Hepatic stellate cell (primary cell): Measurements from ENCODE around the gene RNGTT.

ENCODE experiments used
- DNase-seq: peaks from one replicate; pipeline ENCODE4 v3.0.0; 2011; ENCODE audit warnings: low spot score

Gene RNGTT

DNA sequence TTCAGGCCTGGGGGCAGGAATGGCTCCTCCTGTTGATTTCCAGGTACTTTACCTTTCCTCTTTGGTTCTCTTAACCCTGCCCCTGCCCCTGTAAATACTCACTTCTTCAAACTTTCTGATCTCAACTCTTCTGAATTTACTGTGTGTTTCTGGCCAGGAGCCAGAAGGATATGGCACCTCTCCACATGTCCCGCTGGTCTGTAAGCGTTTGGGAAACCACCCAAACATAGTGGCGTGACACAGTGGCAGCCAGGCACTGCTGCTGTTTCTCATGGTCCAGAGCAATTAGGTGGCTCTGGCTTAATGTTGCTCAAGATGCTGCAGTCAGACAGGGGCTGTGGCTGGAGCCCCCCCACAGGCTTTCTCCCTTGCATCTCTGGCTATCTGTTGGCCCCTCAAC, 374.5 kb downstream of the RNGTT start:
- DNase-seq, result no peak

DNA sequence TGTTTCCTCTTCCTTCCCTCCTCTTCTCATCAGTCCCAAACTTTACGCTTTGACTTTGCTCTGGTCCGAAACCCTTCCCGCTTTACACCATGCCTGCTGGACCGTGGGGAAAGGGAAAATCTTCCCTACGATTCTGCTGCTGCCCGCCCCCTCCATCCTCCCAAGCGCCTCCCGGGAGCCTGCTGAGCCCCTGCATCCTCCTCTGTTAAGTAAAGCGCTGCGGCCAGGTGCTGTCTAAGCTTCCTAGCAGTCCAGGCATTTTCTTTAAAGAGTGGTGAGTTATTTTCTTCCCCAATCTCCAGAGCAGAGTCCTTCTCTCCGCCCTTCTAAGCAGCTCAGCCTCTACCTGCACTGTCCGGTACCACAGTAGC, 376.3 kb downstream of the RNGTT start:
- DNase-seq, result no peak

DNA sequence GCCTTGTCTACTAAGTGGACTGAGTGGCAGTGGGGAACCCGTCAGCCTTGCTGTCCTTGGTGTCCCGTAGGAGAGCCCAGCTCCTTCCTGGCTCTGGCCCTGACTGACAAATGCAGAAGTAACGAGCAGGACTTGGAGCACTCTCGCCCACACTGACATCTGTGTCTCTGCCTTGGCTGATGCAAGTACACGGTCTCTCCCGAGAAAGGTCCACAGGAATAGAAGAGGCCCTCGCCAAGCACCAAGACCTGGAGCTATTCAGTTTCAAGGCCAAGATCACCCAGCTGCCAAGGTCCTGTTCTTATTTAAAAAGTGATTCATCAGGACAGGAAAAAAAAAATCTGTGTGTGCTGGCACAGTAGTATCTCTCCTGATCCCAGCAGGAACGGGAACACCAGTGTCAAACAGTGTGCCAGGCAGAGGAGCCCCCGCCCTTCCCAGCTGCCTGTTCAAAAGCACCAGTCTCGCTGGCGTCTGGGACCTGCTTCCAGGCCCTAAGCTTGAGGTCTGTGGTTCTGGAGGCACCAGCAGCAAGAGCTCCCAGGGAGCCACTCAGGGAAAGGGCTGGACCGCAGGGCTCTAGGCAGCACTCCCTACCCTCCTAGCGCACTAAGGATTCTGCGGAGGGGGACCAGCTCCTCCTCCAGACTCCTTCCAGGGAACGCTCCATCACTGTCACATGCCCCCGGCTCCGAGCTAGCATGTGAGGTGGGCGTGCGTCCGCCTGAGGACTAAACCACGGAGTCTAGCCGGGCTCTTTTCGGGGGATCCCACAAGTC, 376.9 kb downstream of the RNGTT start:
- DNase-seq, result no peak

DNA sequence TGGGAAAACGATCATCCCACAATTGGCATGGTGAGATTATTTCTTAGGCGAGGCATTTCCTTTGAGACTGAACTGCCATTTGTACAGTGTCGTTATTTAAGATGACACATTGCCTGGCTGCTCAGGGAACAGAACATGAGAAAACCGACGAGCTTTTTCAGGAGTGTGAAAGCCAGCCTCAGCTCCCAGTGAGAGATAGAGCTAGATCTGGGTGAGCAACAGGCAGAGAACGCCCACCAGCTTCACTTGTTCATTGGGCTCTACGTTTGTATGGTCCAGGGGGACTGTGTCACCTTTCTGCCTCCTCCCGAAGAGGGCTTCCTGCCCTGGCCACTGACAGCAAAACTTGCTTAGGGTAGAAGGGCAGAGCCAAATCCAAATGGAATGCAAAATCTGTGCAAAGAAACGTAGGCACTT, 378.1 kb downstream of the RNGTT start:
- DNase-seq, result no peak

DNA sequence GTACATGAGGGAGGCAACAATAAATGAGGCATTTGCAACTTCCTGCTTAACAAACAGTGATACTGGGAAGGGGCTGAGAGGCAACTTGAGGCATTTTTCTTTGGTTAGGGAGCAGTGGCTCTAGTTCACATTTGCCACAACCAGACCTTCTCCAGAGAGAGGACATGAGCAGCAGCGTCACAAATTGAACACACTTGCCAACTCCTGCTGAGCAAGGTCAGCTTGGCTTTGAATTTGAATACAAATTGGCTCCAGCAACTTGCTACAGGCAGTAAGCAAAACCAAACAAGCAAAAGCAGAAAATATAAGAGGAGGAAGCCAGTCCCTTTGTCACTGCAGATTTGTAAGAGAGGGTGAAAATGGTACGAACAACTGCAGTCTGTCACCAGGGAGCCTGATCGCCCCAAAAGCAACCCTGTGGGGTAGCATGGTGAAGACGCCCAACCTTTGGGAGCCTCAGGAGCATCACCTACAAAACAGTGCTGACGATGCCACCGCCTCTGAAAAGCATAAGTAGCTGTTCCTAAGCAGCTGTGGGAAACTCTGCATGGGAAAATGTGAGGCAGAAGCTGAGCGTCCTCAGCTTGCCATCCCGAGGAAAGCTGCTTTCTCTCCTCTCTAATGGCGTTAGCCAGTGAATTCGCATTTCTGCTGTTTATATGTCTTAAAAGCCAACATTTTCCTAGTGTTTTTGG, 378.7 kb downstream of the RNGTT start:
- DNase-seq, result no peak

DNA sequence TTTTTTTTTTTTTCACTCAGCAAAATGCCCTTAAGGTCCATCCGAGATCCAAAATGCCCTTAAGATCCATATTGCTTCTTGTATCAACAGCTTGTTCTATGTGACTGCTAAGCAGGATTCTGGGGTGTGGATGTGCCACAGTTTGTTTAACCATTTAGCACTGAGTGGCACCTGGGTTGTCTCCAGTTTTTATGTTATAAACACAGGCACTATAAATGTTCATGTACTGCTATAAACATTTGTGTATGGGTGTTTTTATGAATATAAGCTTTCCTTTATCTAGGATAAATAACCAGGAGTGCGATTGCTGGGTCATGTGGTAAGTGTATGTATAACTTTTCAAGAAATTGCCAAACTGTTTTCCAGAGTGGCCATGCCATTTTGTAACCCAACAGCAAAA, 386.0 kb downstream of the RNGTT start:
- DNase-seq, result no peak

DNA sequence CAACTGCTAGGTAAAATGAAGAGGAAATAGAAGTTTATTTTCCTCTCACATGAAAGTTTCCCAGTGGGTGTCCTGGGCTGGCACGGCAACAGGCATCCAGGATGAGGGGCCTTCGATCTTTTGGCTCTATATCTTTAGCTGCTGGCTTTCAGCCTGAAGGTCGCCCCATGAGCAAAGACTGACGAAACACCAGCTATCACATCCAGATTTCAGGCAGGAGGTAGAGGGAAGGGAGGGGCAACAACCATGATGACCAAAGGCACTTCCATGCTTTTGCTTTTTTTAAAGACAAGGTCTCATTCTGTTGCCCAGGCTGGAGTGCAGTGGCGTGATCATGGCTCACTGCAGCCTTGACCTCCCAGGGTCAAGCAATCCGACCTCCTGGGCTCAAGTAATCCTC, 387.9 kb downstream of the RNGTT start:
- DNase-seq, result no peak

DNA sequence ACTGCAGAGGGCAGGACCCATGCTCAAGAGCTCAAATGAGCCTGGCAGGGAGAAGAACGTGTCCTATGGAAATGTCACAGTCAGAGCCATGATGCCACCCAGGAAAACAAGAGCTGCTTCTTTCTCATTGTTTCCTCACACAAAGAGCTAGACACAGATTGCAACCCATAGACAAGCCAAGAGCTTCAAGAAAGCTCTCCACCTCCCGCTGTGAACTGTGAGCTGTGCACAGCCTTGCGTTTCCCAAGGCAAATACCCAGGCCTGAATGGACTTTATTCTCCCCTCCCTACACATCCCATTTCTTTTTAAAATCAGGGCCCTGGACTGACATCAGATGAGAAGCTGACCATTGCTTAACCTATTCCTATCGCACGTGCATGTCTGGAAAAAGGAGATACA, 388.8 kb downstream of the RNGTT start:
- DNase-seq, result no peak

DNA sequence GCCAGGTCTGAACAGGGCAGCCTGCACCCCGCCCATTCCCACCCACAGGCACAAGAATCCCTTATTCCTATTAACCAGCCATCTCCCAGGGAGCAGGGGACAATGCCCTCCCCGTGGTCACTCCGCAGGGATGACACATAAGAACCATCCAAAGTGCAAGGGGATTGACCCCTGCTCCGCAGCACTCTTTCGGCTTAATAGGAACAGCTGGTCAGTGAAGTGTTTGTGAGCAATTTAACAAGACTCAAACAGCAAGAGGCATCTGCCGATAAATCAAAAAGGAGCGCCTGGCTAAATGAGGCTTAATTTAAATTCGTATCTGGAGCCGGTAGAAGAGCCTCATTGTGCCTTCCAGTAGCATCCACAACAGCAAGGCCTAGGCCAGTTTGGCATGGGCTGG, 389.4 kb downstream of the RNGTT start:
- DNase-seq, result no peak

DNA sequence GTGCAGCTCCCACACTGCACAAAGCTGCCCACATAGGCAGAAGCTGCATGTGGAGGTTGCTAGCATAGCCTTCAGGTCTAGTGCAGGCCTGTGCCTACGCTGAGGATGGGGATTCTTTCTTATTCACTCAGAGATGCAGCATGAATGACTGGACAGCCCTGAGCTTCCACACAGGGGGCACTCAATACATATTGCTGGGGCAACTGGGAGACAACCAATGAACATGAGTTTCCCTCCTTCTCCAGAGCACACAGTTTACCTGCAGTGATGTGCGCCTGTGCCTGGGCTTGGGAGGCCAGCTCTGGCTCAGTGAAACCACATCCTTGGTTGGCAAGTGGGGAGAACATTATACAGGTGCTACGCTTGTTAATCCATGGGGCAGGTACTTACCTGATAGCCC, 389.9 kb downstream of the RNGTT start:
- DNase-seq, result no peak

DNA sequence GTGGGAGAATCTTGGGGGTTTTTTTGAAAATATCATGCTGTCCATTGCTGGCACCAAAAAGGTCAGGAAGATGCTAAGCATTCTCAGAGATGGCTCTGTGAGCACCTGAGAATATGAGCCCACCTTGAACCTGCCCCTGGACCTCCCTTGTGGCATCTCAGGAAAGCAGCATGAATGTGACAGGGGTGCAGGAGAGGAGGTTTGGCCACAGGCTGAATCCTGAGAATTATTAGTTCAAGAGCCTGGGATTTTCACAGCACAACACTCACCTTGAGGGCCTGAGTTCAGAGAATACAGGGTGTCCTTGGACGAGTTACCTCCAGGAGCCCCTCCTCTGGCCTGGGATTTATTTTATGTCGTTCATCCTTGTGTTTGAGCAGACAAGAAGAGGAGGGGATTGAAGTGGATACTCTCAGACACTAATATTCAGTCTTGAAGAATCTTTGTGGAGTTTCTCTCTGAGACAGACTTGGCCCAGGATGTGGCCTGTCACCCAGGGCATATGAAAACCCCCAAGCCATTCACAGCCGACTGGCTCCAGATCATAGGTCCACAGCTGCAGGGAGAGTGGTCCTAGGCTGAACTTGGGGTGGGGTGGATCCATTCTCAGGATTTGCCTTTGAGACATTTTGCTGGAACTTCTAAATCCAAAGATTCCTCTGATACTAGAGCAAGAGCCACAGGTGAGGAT, 390.8 kb downstream of the RNGTT start:
- no peak for DNase-seq

DNA sequence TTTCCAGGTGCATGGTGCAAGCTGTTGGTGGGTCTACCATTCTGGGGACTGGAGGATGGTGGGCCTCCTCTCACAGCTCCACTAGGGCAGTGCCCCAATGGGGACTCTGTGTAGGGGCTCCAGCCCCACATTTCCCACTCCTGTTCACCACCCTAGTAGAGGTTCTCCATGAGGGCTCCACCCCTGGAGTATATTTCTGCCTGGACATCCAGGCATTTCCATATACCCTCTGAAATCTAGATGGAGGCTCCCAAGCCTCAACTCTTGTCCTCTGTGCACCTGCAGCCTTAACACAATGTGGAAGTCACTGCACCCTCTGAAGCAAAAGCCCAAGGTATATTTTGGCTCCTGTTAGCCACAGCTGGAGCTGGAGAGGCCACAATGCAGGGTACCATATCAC, 393.5 kb downstream of the RNGTT start:
- no peak for DNase-seq

DNA sequence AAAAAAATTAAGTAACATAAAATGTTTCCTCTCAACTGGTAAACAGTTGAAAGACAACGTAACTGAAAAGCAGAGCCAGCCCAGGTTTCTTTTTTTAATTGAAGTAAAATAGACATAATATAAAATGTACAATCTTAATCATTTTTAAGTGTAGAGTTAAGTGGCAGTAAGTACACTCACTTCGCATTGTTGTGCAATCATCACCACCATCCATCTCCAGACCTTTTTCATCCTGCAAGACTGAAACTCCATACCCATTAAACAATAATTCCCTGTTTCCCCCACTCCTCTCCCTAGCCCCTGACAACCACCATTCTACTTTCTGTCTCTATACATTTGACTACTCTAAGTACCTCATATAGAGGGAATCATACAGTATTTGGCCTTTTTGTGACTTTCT, 395.7 kb downstream of the RNGTT start:
- DNase-seq, result no peak

DNA sequence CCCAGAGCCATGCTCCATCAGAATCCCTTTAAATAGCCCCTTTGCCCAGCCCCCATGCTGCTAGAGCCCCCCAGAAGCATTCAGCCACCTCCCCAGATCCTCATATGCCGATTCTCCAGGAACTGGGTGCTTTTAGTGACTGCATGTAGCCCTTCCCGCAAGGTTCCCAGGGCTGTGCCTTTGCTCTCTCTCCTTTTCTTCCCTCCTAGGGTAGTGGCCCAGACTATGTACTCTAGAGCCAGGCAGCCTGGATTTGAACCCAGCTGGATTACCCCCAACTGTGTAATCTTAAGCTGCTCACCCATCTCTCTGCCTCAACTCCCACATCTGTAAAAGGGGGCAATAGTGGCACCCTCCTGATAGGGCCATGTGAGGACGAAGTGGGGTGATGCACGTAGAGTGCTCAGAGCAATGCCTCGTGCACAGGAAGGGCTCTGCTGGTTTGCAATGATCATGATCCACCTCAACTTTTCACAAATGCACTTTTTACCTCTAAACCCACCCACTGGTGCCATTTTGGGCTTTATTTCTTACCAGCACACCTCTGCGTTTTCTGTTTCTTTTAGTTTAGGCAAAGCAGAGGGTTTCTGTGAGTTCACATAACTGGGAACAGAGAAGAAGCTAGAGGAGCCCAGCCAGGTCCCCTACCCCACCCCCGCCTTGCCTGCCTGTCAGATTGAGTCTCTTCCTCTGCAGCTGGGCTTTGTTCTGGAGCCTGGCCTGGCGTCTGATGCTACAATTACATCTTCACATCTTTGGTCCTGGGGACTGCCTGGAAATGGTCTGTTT, 396.5 kb downstream of the RNGTT start:
- DNase-seq, result no peak

DNA sequence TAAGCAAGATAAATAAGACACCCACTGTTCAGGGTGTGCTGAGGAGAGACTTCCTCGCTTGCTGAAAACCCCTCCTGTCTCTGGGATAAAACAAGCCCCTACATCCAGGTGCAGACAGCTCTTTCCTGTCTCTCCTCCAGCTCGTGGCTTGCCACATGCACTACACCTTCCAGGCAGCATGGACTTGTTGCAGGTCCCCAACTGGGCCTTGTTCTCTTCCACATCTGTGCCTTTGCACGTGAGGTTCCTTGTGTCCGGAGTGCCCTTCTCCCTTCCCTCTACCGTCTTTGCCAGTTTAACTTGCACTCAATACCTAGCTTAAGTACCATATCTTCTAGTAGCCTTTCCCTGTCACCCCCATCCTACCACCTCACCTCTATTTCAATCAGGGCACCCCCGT, 397.6 kb downstream of the RNGTT start:
- no peak for DNase-seq

DNA sequence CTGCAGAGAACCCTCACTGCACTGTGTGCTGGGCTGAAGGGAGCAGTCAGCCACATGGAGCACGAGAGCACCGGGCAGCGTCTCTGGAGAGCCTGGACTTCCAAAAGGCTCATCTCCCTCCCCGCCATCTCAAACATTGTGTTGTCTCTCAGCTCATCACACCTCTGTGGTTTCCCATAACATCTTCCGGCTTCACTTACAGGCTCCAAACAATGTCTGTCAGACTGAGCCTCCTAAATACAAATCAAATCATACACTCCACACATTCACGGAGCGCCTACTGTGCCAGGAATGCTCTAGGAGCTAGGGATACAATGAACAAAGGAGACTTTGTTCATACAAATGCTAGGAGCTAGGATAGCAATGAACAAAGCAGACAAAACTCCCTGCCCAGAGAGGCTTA, 398.0 kb downstream of the RNGTT start:
- no peak for DNase-seq

DNA sequence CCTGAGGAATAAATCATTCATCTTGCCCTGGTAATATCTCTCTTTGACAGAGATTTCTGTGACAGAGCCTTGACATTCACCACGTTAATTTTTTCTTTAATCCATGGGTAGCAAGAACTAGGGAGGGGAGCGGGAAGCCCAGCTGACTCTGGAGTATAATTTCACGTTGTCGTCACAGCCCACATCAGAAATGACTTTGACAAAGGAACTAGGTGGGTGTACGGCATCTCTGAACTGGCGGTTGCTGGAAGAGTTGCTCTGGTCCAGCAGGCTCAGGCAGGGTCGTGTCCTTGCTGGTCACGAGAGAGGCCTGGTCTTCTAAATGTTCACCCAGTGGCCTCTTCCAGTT, 400.2 kb downstream of the RNGTT start:
- DNase-seq, result no peak

DNA sequence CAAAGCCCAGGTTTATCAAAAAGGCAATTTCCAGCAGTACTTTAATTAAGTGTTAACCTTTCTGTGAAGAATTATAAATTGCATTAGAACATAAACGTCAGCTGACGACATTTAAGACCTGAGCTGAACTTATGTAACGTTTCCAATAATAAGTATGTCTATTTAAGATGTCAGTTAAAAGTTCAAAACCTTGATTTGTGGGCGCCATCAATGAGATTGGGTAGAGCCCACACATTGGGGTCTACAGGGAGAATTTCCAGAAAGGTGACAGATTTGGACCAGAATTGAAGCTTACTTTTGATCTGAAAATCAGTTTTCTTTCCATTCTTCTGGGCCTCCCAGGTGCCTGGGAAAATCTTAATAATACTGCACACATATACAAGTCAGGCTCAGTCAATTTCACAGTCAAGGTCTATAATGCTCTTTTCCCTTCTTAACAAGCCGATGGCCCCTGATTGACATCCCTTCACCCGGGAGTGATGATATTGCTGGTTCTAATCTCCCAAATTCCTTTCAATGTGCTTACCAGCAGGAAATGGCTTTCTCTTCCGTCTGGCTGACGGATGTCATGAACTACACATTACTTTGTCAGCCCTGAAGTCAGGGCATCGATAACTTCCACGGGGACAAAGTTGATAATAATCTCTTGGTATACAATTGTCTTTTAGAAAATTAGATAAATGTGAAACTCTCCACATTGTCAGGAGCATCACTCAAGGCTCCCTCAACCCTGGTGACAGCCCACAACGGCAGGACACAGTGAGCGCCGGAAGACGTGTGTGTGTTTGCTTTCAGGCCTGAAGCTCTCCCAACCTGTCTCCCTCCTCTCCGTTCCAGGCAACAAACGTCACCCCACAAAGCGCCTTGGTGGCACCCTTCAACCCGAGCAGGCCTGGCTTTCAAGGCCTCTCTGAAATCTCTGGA, 400.8 kb downstream of the RNGTT start:
- DNase-seq, result no peak

DNA sequence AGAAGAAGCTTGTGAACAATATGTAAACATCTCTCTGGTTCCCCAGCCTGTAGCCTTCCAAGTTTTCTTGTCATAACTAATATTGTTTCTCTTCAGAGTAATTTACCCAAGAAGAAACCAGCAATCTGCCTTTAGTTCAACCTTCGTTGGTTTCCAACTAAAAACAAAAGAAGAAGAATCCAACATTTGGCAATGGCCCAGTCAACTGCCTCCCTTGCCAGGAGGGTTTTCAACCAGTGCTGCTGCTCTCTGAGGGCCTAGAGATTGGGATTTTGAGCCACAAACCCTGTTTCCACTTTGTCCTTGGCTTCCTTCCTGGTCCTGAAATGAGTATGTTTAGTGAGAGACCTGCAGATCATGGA, 401.5 kb downstream of the RNGTT start:
- no peak for DNase-seq

DNA sequence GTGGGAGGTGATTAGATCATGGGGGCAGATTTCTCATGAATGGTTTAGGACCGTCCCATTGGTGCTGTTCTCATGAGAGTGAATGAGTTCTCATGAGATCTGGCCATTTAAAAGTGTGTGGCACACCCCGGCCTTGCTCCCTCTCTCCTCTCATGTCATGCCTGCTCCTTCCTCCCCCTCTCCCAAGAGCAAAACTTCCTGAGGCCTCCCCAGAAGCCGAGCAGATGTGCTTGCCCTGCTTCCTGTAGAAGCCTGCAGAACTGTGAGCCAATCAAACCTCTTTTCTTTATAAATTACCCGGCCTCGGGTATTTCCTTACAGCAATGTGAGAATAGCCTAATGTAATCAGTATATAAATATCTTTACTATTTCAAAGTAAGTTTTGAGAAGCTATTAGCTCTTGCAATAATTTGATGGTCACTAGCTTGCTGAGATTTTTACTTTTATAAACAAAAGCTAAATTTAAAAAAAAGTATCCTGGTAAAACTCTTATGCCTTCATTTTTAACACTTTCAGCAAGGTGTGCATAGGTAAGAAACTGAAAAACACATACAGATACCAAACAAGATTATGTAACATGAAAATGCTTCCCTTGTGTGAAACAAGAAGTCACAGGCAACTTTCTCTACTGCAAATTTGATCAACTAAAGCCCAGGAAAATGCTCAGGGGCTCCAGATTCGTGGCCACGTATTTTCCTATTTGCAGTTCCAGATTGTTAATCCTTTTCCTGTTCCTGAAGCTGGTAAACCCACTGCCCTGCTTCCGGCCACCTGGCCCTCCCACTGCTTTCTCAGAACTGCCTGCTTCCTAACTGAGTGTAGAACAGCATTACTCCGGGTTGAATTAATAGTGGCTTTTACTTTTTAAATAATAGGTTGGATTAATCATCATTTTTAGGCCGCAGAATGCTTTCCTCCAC, 402.1 kb downstream of the RNGTT start:
- no peak for DNase-seq
